HL-60 (cell line): ENCODE data around the gene FAF1.
"Not testable (repeated sequence)": the region's sequence is repeated elsewhere in the genome, so short reads cannot be mapped to it uniquely, and the experiment has no call there.

Experiments used
- DNase-seq, 2 experiments: peaks; one replicate each; pipeline ENCODE4 v3.0.0-alpha.2; 2010 to 2020; ENCODE audit warnings: low read depth in 1 of 2, low spot score in 1 of 2
- H3K27ac ChIP-seq: fragments of 250-450 bp; sonication (Bioruptor Pico); replicated peaks from 2 replicates; pipeline ENCODE4 v1.5.1; 2020; ENCODE audit warnings: mild to moderate bottlenecking, moderate library complexity
- H3K27me3 ChIP-seq: fragments of 250-450 bp; sonication (Bioruptor Pico); 2 replicates; pipeline ENCODE4 v1.5.1; 2021; ENCODE audit warnings: mild to moderate bottlenecking, moderate library complexity; ENCODE audit not compliant: insufficient read depth, poor library complexity, severe bottlenecking
- H3K4me3 ChIP-seq: replicated peaks from 2 replicates; pipeline ENCODE4 v1.5.1; 2011; ENCODE audit warnings: mild to moderate bottlenecking, control low read depth, low read length; ENCODE audit not compliant: insufficient read depth
- GABPA ChIP-seq: IDR thresholded peaks from 2 replicates; pipeline ENCODE4 v1.6.1; 2012; ENCODE audit warnings: low read depth
- POLR2AphosphoS5 ChIP-seq: IDR thresholded peaks from 2 replicates; pipeline ENCODE4 v1.6.1; 2012; ENCODE audit warnings: low read depth
- REST ChIP-seq: IDR thresholded peaks from 2 replicates; pipeline ENCODE4 v1.6.1; 2012; ENCODE audit warnings: low read depth; ENCODE audit not compliant: insufficient replicate concordance
- SPI1 ChIP-seq: IDR thresholded peaks from 2 replicates; pipeline ENCODE4 v1.6.1; 2012; ENCODE audit warnings: low read depth, mild to moderate bottlenecking, borderline replicate concordance
- TF ChIP-seq, protein P1 (sequence below): IDR thresholded peaks from one replicate; pipeline ENCODE4 v1.5.1; 2011; ENCODE audit warnings: low read length, control low read depth, inconsistent platforms; ENCODE audit not compliant: insufficient read depth

Gene FAF1

GRCh38 chr1:50735443-50735842, 224.6 kb downstream of the FAF1 start:
- Histone ChIP-seq H3K27me3 (no peaks in the 10 kb centered on the region), H3K27ac (no peak overlapping the region), H3K4me3 (no peak overlapping the region)
- TF ChIP-seq REST, result no peak
- TF ChIP-seq GABPA, result no peak
- TF ChIP-seq POLR2AphosphoS5, result no peak
- no peak for TF ChIP-seq SPI1
- TF ChIP-seq, protein P1, sequence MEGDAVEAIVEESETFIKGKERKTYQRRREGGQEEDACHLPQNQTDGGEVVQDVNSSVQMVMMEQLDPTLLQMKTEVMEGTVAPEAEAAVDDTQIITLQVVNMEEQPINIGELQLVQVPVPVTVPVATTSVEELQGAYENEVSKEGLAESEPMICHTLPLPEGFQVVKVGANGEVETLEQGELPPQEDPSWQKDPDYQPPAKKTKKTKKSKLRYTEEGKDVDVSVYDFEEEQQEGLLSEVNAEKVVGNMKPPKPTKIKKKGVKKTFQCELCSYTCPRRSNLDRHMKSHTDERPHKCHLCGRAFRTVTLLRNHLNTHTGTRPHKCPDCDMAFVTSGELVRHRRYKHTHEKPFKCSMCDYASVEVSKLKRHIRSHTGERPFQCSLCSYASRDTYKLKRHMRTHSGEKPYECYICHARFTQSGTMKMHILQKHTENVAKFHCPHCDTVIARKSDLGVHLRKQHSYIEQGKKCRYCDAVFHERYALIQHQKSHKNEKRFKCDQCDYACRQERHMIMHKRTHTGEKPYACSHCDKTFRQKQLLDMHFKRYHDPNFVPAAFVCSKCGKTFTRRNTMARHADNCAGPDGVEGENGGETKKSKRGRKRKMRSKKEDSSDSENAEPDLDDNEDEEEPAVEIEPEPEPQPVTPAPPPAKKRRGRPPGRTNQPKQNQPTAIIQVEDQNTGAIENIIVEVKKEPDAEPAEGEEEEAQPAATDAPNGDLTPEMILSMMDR, result no peak
- no peak for DNase-seq

DNA sequence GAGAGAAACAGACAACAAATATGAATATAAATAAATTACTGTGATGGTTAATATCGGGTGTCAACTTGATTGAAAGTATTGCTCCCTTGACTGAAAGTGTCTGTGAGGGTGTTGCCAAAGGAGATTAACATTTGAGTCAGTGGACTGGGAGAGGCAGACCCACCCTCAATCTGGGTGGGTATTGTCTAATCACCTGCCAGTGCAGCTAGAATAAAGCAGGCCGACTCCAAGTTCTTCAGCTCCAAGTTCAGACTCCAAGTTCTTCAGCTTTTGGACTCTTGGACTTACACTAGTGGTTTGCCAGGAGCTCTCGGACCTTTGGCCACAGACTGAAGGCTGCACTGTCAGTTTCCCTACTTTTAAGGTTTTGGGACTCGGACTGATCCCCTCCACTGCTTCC, 232.5 kb downstream of the FAF1 start:
- not testable (repeated sequence) for H3K4me3 ChIP-seq, H3K27ac ChIP-seq, DNase-seq, H3K27me3 ChIP-seq

DNA sequence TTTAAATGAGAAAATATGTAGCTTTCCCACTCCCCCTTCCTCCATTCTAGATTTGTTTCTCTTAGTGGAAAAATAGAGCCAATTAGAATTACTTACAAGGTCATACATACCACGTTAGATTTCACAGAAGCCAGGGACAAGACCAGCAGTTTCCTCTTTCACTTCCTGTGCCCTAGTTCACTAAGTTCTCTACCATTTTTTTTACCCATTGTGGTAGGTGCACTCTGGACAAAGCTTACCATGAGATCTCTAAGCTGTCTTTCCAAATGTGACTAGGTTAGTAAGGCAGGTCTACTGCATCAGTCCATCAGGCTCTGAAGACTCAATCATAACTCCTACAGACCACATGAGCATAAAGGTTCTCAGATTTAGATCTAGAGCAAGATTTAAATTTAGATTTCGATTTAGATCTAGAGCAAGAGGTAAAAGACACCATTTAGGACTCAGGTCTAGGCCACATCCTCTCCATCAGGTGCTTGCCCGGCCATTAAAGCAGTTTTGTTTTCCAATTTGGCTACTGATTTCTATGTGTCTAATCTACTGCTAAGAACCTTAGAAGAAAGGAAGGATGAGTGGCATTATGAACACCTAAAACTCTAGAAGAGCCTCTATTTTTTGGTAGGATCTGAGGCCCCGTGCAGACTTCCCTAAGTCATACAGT, 235.3 kb downstream of the FAF1 start:
- DNase-seq, result peak; percentile 13 to 26
- TF ChIP-seq SPI1 (peak; percentile 29; the same call in 1 of the 2 replicates), POLR2AphosphoS5 (no peak)
- H3K27ac ChIP-seq, result peak overlapping the region; percentile 7; the same call in 1 of the 2 replicates

DNA sequence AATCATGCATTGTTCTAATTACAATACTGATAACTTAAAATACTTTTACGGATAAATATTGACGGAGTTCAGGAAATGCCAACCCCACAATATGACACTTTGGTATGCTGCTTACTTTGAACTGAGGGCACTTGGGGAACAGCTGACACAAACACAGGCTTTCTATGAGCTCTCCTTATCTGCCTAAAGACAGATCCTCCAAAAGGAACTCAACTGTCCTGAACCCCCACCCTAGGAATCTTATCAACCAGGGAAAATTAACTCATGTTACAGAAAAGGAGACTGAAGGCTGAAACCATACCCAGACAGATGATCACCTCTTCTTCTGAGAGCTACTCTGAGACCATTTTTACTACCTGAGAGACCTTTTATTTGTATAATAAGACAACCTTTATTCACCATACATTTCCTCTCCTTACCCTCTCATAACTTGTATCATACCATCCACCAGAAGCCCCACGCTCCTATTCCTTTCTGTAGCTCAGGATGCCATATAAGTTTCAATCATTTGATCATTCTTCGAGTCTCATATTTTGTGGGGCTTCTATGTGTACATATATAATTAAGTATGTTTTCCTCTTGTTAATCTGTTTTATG, 239.5 kb downstream of the FAF1 start:
- H3K27ac ChIP-seq, result no peak overlapping the region
- TF ChIP-seq SPI1, result no peak
- TF ChIP-seq REST, result no peak
- no peak for TF ChIP-seq POLR2AphosphoS5
- TF ChIP-seq, protein P1, result no peak

More for the DNA sequence above, 235.3 kb downstream of the FAF1 start:
- no peak overlapping the region for H3K4me3 ChIP-seq
- no peaks in the 10 kb centered on the region for H3K27me3 ChIP-seq

More for the DNA sequence above, 239.5 kb downstream of the FAF1 start:
- no peaks in the 10 kb centered on the region for H3K27me3 ChIP-seq
- no peak for DNase-seq
- no peak overlapping the region for H3K4me3 ChIP-seq
